DMS79 (cell line): ENCODE data around the gene PGBD2.
"Not testable (repeated sequence)": the region's sequence is repeated elsewhere in the genome, so short reads cannot be mapped to it uniquely, and the experiment has no call there.

Experiments used
- DNase-seq: peaks from one replicate; lab custom pipeline; 2025; lab: John Stamatoyannopoulos, UW

PGBD2 gene

DNA sequence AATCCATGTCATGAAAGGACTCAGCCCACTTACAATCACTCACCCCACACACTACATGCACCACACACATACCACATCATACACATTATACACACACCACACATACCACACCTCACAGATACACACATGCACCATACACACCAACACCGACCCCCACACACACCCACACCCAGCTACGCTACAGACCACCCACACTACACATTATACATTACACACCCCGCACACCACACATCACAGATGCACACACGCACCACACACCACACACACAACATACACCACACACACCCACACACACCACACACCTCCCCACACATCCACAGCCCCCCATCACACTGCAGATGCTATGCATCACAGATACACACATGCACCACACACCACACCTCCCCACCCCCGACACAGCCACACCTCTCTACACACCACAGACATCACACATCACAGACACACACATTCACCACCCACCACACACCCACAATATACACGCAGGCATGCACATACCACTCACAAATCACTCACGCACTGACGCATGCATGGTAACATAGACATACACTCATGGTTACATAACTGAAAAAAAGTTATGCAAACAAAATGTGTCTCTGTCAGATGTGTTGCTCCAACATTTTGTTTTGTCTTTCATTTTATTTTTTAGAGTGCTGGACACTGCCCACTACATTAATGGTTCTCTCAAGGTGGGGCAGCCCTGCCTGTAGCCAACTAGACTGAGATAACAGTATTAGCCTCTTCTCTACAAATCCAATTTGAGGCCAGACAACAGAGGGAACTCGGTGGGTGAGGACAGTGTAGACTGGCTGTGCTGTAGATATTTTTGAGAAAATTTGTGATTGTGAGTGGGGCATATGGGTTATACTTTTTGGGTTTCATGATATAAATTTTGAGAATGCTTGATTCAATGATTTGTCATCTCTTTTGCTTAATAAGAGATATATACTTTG, 15.2 kb upstream of the PGBD2 start:
- no peak for DNase-seq

GRCh38 chr1:248891758-248892157, 14.3 kb upstream of the PGBD2 start:
- no peak for DNase-seq

GRCh38 chr1:248892590-248892989, 13.4 kb upstream of the PGBD2 start:
- DNase-seq, result no peak

GRCh38 chr1:248894837-248895236, 11.2 kb upstream of the PGBD2 start:
- no peak for DNase-seq

GRCh38 chr1:248897412-248898337, 8.4 kb upstream of the PGBD2 start:
- DNase-seq, result no peak

- DNase-seq, result no peak
Measured at GRCh38 chr1:248900637-248901036, 5.4 kb upstream of the PGBD2 start.

DNA sequence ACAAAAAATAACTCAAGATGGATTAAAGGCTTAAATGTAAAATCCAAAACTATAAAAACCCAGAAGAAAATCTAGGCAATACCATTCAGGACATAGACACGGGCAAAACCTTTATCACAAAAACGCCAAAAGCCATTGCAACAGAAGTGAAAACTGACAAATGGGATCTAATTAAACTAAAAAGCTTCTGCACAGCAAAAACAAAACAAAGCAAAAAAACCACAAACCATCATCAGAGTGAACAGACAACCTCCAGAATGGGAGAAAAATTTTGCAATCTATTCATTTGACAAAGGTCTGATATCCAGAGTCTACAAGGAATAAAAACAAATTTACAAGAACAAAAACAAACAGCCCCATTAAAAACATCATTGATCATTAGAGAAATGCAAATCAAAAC, 4.5 kb upstream of the PGBD2 start:
- no peak for DNase-seq

GRCh38 chr1:248904437-248905216, 1.4 kb upstream of the PGBD2 start:
- DNase-seq, result no peak

- no peak for DNase-seq
Measured at GRCh38 chr1:248905662-248906008, 400 bp upstream of the PGBD2 start.

- DNase-seq, result no peak
Measured at GRCh38 chr1:248906753-248907661, 972 bp downstream of the PGBD2 start.

- no peak for DNase-seq
Measured at GRCh38 chr1:248910761-248911160, 4.7 kb downstream of the PGBD2 start.

DNA sequence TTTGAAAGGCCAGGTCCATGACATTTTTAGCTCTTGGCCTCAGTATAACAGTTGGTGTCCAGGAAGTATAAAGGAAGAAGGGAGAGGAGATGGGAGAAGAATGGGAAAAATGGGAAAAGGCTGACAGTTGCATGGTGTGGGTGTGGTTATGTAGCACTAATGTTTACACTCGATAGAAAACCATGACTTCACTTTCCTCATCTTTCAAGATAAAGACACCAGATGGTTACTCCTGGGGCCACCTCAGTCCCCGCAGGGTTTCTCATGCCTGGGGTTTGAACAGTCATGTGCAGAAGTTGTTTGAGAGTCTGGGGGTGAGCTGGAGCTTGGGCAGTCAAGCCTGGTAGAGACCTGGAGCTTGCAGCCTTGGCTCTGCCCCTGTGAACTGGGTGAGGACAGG, 7.9 kb downstream of the PGBD2 start:
- no peak for DNase-seq

GRCh38 chr1:248914796-248915381, 8.9 kb downstream of the PGBD2 start:
- no peak for DNase-seq

DNA sequence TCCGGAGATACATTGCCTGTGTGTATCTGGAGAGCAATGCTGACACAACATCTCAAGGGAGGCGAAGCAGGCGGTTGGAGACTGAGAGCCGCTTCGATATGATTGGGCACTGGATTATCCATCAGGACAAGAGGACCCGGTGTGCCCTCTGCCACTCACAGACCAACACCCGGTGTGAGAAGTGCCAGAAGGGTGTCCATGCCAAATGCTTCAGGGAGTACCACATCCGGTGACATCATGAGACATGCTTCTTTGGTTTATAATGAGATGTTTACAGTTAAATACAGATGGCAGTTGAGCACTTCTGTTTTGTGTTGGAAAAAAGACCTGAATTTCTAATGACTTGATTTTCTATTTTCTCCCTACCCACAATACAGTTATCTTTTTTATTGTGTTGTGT, 12.1 kb downstream of the PGBD2 start:
- peak; percentile 56 for DNase-seq

DNA sequence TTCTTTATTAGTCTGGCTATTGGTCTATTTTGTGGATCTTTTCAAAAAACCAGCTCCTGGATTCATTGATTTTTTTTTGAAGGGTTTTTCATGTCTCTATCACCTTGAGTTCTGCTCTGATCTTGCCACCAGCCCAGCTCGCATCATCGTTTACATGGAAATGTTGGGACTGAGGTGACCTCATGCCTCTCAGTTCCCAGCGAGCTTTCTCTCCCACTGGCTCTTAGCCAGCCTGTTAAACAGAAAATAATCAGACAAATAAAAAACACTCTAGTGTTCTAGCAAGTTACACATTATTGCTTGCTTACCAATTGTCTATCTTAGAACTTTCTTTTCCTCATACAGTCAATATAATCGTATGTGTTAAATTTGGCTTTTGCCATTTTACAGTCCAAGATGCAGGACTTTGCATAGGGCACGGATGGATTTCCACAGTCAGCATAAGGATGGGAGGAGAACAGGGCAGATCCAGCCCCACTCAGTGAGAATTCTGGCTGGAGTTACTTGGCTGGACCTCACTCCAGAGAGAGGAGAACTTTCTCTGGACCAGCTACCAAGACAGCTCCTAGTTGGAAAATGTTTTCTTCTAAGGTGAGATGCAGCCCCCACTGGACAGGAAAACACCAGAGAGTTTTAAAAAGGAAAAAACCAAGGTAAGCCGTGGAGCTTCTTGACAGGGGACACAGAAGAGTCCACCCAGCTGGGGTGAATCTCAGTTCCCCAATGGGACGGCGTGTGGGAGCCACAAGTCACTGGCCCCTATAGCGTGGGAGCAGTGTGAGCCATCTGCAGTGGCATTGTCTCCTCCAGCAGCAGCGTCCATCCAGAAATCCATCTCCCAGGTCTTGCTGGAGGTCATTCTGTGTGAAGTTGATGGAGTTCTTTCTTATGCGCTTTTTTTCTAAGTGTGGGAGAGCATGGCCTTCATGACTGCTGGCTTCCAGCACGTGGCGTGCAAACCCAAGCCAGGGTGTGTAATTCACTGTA, 17.6 kb downstream of the PGBD2 start:
- DNase-seq, result no peak

- peak; percentile 4 for DNase-seq
Measured at GRCh38 chr1:248924696-248925532, 18.9 kb downstream of the PGBD2 start.

GRCh38 chr1:248925859-248926258, 19.8 kb downstream of the PGBD2 start:
- DNase-seq, result not testable (repeated sequence)

GRCh38 chr1:248926401-248927182, 20.6 kb downstream of the PGBD2 start:
- DNase-seq, result no peak
